Neural progenitor cell (in vitro differentiated cells): Measurements from ENCODE around the gene KIF16B.

Source experiments
- EZH2 ChIP-seq: fragments of 200-600 bp; sonication (generic); IDR thresholded peaks from 2 replicates; pipeline ENCODE4 v1.6.1; 2017; ENCODE audit warnings: antibody characterized with exemption, mild to moderate bottlenecking, moderate library complexity
- EZH2phosphoT487 ChIP-seq: fragments of 200-600 bp; sonication (generic); IDR thresholded peaks from 2 replicates; pipeline ENCODE4 v1.6.1; 2017; ENCODE audit warnings: antibody characterized with exemption
- TF ChIP-seq, protein P1 (sequence below): fragments of 200-600 bp; sonication (generic); IDR thresholded peaks from 2 replicates; pipeline ENCODE4 v1.5.1; 2017; ENCODE audit warnings: antibody characterized with exemption, mild to moderate bottlenecking

DNA sequence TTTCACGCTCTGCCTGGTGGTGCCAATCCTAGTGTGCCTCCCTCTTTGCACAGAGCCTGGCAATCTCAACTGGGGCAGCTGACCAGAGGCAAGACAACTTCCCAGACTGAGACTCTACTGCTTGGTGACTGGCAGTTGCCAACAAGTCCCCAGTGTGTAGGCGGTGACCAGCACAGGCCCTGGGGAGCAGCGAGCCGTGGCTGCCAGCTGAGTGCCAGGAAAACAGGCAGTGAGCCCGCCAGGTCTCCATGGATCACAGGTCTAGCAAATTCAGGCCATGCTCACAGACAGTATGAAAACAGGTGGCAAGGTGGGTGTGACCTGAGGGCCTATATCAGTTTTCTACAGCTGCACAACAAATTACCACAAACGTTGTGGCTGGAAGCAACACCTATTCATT is 289.9 kb downstream of the KIF16B start:
- TF ChIP-seq, protein P1, sequence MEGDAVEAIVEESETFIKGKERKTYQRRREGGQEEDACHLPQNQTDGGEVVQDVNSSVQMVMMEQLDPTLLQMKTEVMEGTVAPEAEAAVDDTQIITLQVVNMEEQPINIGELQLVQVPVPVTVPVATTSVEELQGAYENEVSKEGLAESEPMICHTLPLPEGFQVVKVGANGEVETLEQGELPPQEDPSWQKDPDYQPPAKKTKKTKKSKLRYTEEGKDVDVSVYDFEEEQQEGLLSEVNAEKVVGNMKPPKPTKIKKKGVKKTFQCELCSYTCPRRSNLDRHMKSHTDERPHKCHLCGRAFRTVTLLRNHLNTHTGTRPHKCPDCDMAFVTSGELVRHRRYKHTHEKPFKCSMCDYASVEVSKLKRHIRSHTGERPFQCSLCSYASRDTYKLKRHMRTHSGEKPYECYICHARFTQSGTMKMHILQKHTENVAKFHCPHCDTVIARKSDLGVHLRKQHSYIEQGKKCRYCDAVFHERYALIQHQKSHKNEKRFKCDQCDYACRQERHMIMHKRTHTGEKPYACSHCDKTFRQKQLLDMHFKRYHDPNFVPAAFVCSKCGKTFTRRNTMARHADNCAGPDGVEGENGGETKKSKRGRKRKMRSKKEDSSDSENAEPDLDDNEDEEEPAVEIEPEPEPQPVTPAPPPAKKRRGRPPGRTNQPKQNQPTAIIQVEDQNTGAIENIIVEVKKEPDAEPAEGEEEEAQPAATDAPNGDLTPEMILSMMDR = no peak
- no peak for TF ChIP-seq EZH2phosphoT487
- TF ChIP-seq EZH2 = no peak
